Measurements from ENCODE around the gene FBLN1.

DNA sequence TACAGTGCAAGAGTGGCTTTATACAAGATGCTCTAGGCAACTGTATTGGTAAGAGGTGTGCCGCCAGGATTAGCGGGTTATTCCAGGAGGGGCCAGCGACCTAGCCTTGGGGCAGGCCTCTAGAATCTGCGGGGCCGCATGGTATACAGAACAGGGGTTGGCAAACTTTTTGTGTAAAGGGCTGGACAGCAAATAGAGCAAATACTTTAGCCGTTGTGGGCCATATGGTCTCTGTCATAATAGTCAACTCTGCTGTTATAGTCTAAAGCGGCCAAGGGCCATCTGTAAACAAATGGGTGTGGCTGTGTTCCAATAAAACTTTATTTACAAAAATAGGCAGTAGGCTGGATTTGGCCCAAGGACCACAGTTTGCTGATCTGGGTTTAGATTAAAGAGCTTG lies 32.6 kb downstream of the FBLN1 start:
- TF ChIP-seq MCM5 (IDR thresholded peaks at IDR 0.05; ENCODE audit: low read depth) = no peak
- TF ChIP-seq TEAD1 (CRISPR knock-in tag; IDR thresholded peaks at IDR 0.05) = no peak
- no peak for TF ChIP-seq FOXA1 (IDR thresholded peaks at IDR 0.05; ENCODE audit: borderline replicate concordance)
- TF ChIP-seq MIER1 (IDR thresholded peaks at IDR 0.05; ENCODE audit: low read depth) = no peak
- no peak for TF ChIP-seq EZH2 (IDR thresholded peaks at IDR 0.05; ENCODE audit: borderline replicate concordance, low read depth, low read length)
- TF ChIP-seq POLR2A (conservative IDR thresholded peaks at IDR 0.05) = no peak
- no peak for TF ChIP-seq MEF2D (tag; conservative IDR thresholded peaks at IDR 0.05; ENCODE audit: low read depth)
- no peak for TF ChIP-seq ZNF830 (CRISPR knock-in tag; IDR thresholded peaks at IDR 0.05)
- TF ChIP-seq, protein P1, sequence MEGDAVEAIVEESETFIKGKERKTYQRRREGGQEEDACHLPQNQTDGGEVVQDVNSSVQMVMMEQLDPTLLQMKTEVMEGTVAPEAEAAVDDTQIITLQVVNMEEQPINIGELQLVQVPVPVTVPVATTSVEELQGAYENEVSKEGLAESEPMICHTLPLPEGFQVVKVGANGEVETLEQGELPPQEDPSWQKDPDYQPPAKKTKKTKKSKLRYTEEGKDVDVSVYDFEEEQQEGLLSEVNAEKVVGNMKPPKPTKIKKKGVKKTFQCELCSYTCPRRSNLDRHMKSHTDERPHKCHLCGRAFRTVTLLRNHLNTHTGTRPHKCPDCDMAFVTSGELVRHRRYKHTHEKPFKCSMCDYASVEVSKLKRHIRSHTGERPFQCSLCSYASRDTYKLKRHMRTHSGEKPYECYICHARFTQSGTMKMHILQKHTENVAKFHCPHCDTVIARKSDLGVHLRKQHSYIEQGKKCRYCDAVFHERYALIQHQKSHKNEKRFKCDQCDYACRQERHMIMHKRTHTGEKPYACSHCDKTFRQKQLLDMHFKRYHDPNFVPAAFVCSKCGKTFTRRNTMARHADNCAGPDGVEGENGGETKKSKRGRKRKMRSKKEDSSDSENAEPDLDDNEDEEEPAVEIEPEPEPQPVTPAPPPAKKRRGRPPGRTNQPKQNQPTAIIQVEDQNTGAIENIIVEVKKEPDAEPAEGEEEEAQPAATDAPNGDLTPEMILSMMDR (IDR thresholded peaks at IDR 0.05 in 2 of 3, conservative IDR thresholded peaks at IDR 0.05 in 1 of 3; ENCODE audit: insufficient read depth in 2 of 3, low read depth in 1 of 3, low read length in 3 of 3) = no peak

All from K562 (cell line).